HFF-Myc (cell line): ENCODE measurements around the gene ATP10A.

Source experiments
- DNase-seq: peaks from one replicate; pipeline ENCODE4 v3.0.0-alpha.2; 2011; ENCODE audit warnings: low read depth; ENCODE audit errors: extremely low read depth
- H3K4me3 ChIP-seq: replicated peaks from 2 replicates; pipeline ENCODE4 v1.5.1; 2011; ENCODE audit warnings: low read depth, mild to moderate bottlenecking, control low read depth, low read length
- CTCF ChIP-seq: IDR thresholded peaks from 2 replicates; pipeline ENCODE4 v1.5.1; 2012; ENCODE audit warnings: mild to moderate bottlenecking, low read depth, low read length, control low read depth; ENCODE audit errors: missing control alignments

The ATP10A gene

GRCh38 chr15:25863111-25863967 is at the start of gene ATP10A:
Gene ATP10A (minus strand): TSS chr15:25863327. CDS start chr15:25863096, 231 bp downstream.
- no peak for TF ChIP-seq CTCF
- H3K4me3 ChIP-seq = peak within 1 kb of the TSS; percentile 64
- DNase-seq = no peak

- TF ChIP-seq CTCF = no peak
- H3K4me3 ChIP-seq = no peak overlapping the region
- DNase-seq = no peak
Measured at GRCh38 chr15:25912035-25912434, 48.9 kb upstream of the ATP10A start.

- no peak for DNase-seq
- H3K4me3 ChIP-seq = no peak overlapping the region
- TF ChIP-seq CTCF = no peak
Measured at GRCh38 chr15:25910832-25911231, 47.7 kb upstream of the ATP10A start.

- no peak overlapping the region for H3K4me3 ChIP-seq
- TF ChIP-seq CTCF = no peak
Measured at GRCh38 chr15:25909806-25910205, 46.7 kb upstream of the ATP10A start.

GRCh38 chr15:25909325-25909724 is 46.2 kb upstream of the ATP10A start:
- H3K4me3 ChIP-seq = no peak overlapping the region
- TF ChIP-seq CTCF = no peak
- DNase-seq = no peak

More at GRCh38 chr15:25909806-25910205, 46.7 kb upstream of the ATP10A start:
- DNase-seq = no peak

- no peak overlapping the region for H3K4me3 ChIP-seq
- TF ChIP-seq CTCF = no peak
- no peak for DNase-seq
Measured at GRCh38 chr15:25905140-25905539, 42.0 kb upstream of the ATP10A start.
